IPS-18a (cell line): Measurements from ENCODE around the gene SRSF12.

ENCODE experiments used
- H3K27ac ChIP-seq: one replicate; pipeline ENCODE4 v1.5.1; 2013; ENCODE audit warnings: low read length
- H3K27me3 ChIP-seq: one replicate; pipeline ENCODE4 v1.6.1; 2013; ENCODE audit warnings: mild to moderate bottlenecking, low read length; ENCODE audit not compliant: control insufficient read depth, insufficient read depth
- H3K36me3 ChIP-seq: one replicate; pipeline ENCODE4 v1.6.1; 2013; ENCODE audit warnings: low read depth, low read length; ENCODE audit not compliant: control insufficient read depth
- H3K4me1 ChIP-seq: one replicate; pipeline ENCODE4 v1.6.1; 2013; ENCODE audit warnings: low read depth, low read length; ENCODE audit not compliant: control insufficient read depth
- H3K4me3 ChIP-seq: one replicate; pipeline ENCODE4 v1.5.1; 2013; ENCODE audit warnings: low read length
- H3K9ac ChIP-seq: one replicate; pipeline ENCODE4 v1.6.1; 2013; ENCODE audit warnings: mild to moderate bottlenecking, low read length, moderate library complexity
- H3K9me3 ChIP-seq: one replicate; pipeline ENCODE4 v1.6.1; 2013; ENCODE audit warnings: low read depth, low read length; ENCODE audit not compliant: control insufficient read depth

Gene SRSF12

DNA sequence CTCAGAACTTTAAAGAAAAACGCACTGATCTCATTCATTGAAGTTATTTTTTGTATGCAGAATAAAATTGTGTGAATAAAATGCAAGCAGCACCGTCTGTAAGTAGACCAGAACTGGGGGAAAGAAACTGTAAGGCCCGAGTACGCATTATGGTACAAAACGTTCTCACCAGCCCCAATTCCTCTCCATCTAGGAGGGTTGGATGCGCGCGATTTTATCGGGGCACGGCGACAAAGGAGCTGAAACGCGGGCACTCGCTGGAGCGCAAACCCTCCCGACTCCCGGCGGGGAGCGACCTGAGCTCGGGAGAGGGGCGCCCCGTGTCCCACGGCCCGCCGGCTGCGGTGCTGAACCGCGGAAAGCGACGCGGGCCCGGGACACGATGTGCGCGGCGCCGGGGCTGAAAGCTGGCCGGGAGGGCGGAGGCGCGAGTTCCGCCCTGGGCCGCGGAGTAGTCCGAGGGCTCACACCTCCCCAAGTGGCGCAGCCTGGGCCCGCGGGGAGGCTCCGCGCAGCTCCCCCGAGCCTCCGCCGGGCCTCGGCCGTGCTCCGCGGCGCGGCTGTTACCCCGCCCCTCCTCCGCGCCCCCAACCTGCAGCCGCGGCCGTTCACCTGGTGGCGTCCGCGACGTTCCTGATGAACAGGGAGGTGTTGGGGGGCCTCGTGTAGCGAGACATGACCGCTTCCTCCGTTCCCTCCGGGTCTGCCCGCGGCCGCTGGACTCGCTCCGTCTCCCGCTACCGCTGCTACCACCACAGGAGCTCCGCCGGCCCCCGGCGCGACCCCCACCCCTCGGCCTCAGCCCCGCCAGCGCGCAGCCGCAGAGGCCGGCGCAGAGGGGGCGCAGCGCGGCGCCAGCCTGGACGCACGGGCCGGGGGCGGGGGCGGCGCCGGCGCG is at the start of gene SRSF12:
SRSF12 (minus strand) TSS at position 861 of the 898 bp plus-strand sequence; CDS start at position 677, 184 bp downstream.
- Histone ChIP-seq H3K36me3 (no peaks in the 10 kb centered on the region), H3K9ac (peak within 1 kb of the TSS; percentile 57), H3K4me1 (peaks cover 4% of the 10 kb centered on the region), H3K27me3 (peaks cover 35% of the 10 kb centered on the region), H3K27ac (no peak within 1 kb of the TSS), H3K9me3 (no peaks in the 10 kb centered on the region), H3K4me3 (peak within 1 kb of the TSS; percentile 80)

DNA sequence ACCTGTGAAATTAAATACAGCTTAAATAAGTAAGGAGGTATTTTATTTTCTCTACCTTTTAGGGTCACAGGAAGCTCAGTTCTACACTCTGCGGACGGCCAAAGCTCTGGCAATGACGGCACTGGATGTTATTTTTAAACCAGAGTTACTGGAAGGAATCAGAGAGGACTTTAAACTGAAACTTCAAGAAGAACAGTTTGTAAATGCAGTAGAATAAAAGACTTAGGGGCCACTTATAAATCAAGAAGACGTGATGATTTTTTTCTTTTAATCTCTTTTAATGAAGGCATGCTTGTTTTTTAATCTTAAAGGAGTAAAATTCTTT is 44.1 kb upstream of the SRSF12 start:
- Histone ChIP-seq H3K9me3 (no peaks in the 10 kb centered on the region), H3K4me3 (no peak overlapping the region), H3K4me1 (no peaks in the 10 kb centered on the region), H3K36me3 (no peaks in the 10 kb centered on the region), H3K27ac (no peak overlapping the region), H3K27me3 (no peaks in the 10 kb centered on the region), H3K9ac (no peak overlapping the region)

DNA sequence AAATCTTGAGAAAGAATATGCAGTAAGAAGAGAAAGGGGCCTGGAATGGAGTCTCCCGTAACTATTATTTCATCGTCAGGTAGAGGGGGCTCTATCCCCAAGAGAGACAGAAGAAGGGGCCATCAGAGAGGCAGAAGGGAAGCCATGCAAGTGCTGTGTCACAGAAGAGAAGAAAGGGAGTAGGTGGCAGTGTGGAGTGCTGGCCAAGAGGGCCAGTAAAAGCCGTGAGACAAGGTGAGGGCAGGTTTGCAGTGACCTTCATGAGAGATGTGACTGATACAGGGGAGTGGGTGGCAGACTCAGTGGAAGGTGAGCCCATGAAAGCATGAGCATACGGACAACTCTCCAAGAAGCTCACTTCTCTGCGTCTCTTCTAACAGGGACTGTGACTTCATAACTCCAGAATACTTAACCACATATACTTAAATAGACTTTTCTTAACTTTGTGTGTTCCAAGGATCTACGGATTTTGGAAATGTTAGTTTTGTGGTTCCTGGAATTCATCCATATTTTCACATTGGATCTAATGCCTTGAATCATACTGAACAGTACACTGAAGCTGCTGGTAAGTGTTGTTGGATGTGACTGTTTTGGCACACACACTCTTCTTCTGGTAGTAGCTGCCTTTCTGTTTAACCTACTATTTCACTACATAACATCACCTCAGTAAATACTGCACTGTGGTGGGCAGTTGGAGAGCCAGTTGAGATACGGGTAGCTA is 43.6 kb upstream of the SRSF12 start:
- no peak overlapping the region for H3K4me3 ChIP-seq
- H3K4me1 ChIP-seq, result no peaks in the 10 kb centered on the region
- no peaks in the 10 kb centered on the region for H3K9me3 ChIP-seq
- H3K27ac ChIP-seq, result no peak overlapping the region
- no peaks in the 10 kb centered on the region for H3K27me3 ChIP-seq
- no peaks in the 10 kb centered on the region for H3K36me3 ChIP-seq
- H3K9ac ChIP-seq, result no peak overlapping the region

DNA sequence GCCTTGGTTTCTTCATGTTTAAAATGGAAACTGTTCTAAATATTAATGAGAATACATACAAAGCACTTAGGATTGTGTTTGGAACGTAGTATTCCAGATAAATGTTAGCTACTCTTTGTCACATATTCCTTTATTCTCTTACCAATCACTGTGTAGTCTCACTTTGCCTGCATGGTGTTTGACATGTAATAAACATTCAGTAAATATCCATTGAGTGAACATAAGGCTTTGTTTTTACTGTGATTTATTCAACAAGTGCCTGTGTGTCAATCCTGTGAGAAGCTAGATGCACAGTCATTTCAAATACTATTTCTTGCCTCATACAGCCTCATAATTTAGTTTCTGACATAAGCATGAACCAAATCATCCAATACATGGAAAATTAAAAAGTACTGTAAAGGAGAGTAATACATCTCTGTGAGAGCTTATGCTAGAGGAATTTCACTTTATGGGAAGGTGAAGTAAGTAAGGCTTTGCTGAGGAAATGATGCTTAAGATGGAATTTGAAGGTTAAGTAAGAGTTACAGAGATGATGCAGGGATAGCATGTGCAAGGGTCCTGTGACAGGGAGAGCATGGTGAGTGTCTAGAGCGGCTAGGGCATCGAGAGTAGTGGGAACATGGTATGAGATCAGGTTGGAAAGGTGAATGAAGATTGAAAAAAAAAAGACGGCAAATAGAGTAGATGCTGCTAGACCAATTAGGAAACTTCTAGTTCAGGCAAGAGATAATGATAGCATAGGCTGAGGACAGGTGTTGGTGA is 42.6 kb upstream of the SRSF12 start:
- H3K4me3 ChIP-seq, result no peak overlapping the region
- H3K9ac ChIP-seq, result no peak overlapping the region
- H3K27me3 ChIP-seq, result no peaks in the 10 kb centered on the region
- H3K27ac ChIP-seq, result no peak overlapping the region
- H3K4me1 ChIP-seq, result no peaks in the 10 kb centered on the region
- H3K9me3 ChIP-seq, result no peaks in the 10 kb centered on the region
- H3K36me3 ChIP-seq, result no peaks in the 10 kb centered on the region

- Histone ChIP-seq H3K27ac (no peak overlapping the region), H3K9ac (no peak overlapping the region), H3K4me1 (no peaks in the 10 kb centered on the region), H3K36me3 (no peaks in the 10 kb centered on the region), H3K4me3 (no peak overlapping the region), H3K27me3 (no peaks in the 10 kb centered on the region), H3K9me3 (no peaks in the 10 kb centered on the region)
Measured at GRCh38 chr6:89154131-89154530, 36.3 kb upstream of the SRSF12 start.

DNA sequence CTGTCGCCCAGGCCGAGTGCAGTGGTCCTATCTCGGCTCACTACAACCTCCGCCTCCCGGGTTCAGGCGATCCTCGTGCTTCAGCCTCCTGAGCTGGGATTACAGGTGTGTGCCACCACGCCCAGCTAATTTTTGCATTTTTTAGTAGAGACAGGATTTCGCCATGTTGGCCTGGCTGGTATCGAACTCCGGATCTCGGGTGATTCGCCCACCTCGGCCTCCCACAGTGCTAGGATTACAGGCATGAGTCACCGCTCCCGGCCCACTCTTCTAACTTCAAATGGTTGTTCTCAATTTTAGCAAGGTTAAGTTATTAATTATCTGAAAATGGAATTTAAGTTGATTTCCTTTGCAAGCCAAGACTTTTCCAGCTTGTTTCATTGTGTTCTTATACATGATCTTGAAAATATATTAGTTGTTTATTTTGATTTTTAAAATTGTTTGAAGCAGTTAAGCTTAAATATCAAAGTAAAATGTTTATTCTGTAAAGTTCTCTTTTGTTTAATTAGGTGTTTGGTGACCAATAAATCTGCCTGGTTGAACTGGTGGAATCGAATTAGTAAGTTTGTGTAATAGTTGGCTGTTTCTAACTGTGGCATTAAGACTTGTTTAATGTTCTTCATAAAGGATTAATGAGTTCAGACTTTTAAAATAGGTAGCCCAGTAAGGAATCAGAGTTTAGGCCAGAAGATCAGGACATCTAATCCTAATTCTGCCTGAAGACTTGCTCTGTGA is 30.3 kb upstream of the SRSF12 start:
- Histone ChIP-seq H3K9ac (no peak overlapping the region), H3K4me3 (no peak overlapping the region), H3K36me3 (no peaks in the 10 kb centered on the region), H3K4me1 (peaks cover 6% of the 10 kb centered on the region), H3K27me3 (peaks cover 50% of the 10 kb centered on the region), H3K9me3 (no peaks in the 10 kb centered on the region), H3K27ac (no peak overlapping the region)

DNA sequence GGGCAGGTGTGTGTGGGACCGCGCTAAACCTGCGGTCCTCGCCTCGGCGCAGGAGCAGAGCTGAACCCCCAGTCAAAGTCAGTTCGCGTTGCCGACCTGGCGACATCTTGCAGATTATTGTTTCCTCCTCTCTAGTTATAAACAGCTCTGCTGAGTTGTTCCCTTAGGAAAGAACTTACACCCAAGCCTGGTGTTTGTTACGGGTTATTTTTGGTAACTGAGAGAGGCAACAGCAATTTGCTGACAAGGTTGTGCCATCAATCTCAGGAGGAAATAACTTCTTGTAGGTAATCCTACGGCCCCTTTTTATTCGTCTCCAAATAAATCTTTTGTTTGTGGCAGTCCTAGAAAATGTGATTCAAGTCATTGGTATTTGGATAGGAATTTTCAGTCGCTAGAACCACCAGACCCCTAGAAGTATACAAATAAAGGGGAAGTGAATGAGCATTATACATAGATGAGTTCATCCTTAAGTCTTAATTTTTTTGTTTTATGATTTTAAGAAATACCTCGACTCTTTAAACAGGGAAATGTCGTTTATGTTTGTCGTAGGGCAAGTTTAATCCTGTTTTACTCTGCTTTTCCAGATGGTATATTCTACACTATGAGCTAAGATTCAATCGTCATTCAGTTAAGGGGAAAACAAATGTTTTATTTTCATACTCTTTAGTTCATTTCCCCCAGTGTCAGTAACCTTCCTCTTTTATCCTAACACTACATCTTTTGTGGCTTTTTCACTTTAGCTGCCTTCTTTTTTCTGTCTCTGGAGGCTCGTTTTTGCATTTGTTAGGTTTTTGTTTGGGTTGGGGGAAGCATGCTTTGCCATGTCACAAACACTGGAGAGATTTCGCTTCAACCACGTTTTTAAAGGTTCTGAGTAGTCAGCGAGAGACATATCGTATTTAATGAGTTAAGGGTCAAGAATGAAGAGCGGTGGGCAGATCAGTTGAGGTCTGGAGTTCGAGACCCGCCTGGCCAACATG is 29.1 kb upstream of the SRSF12 start:
- no peaks in the 10 kb centered on the region for H3K9me3 ChIP-seq

DNA sequence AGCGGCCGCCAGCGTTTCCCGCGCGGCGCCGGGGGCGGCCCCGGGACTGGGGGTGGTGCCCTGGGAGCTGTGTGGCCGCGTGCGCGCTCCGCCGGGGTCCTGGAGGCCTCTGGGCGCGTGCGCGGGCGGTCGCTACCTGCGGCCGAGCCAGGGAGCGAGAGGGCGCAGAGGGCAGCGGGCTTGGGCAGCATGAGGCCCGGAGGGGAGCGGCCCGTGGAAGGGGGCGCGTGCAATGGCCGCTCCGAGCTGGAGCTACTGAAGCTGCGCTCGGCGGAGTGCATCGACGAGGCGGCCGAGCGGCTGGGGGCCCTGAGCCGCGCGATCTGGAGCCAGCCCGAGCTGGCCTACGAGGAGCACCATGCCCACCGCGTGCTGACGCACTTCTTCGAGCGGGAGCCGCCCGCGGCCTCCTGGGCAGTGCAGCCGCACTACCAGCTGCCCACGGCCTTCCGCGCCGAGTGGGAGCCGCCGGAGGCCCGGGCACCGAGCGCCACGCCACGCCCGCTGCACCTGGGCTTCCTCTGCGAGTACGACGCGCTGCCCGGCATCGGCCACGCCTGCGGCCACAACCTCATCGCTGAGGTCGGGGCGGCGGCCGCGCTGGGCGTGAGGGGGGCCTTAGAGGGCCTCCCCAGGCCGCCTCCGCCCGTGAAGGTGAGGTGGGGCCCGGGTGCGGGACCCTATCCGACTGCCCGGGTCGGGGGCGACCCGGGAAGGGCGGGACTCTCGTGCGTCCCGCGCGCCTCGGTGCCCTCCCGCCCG is 28.3 kb upstream of the SRSF12 start, which contains the start of gene PM20D2:
PM20D2 (plus strand) TSS at position 100 of the 762 bp plus-strand sequence; CDS start at position 190, 90 bp downstream.
- Histone ChIP-seq H3K36me3 (no peaks in the 10 kb centered on the region), H3K9ac (peak within 1 kb of the TSS; percentile 50), H3K27ac (no peak within 1 kb of the TSS), H3K4me1 (peaks cover 6% of the 10 kb centered on the region), H3K27me3 (peaks cover 53% of the 10 kb centered on the region), H3K9me3 (no peaks in the 10 kb centered on the region), H3K4me3 (peak within 1 kb of the TSS; percentile 51)

More for the DNA sequence above, 29.1 kb upstream of the SRSF12 start:
- Histone ChIP-seq H3K9ac (peak overlapping the region; percentile 50), H3K27ac (no peak overlapping the region), H3K4me1 (peaks cover 6% of the 10 kb centered on the region), H3K36me3 (no peaks in the 10 kb centered on the region), H3K4me3 (peak overlapping the region; percentile 51), H3K27me3 (peaks cover 53% of the 10 kb centered on the region)

- no peaks in the 10 kb centered on the region for H3K36me3 ChIP-seq
- peaks cover 6% of the 10 kb centered on the region for H3K4me1 ChIP-seq
- H3K9me3 ChIP-seq, result no peaks in the 10 kb centered on the region
- no peak overlapping the region for H3K27ac ChIP-seq
- H3K9ac ChIP-seq, result peak overlapping the region; percentile 50
- H3K4me3 ChIP-seq, result peak overlapping the region; percentile 51
- H3K27me3 ChIP-seq, result peaks cover 53% of the 10 kb centered on the region
Measured at GRCh38 chr6:89145091-89145955, 27.5 kb upstream of the SRSF12 start.
